ENCODE data around the gene TMEFF2. TPM values are rescaled to one million over a fixed set of nuclear protein-coding genes. Genes with fewer than 3 reads are reported as not detected.
A peak's percentile ranks its signal among the peaks of the same experiment; 100 is the strongest.

The TMEFF2 gene
- total RNA-seq, 8 experiments from 2014 or later = 0.35 to 15.8 (median 11.9) TPM

DNA sequence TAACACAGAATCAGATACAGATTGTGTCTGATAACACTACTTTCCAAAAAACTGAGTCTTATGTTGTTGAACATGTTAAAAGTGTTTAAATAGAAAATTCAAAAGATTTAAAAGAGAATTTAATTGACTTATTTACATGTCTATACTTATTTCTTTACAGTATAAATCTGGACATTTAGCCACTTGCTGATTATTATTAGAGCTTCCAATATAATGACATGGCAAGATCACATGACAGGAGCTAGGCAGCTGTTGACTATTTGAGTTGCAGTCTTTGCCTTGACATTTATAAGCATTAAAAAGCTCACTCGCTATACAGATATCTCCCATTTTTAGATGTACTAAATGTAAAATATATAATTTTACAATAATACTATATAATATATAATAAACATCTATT lies 6.4 kb upstream of the TMEFF2 start:
- WGBS, 10 experiments = 13 to 100% (median 100%) methylated on average over 1 of the region's 1 CpG
- no peak for ATAC-seq (replicated peaks in 6 of 8)
- Histone ChIP-seq H3K4me1 (replicated peaks in 1 of 2) (no peaks in the 10 kb centered on the region), H3K27ac (no peak overlapping the region), H3K4me3 (no peak overlapping the region)
- in situ Hi-C loops (cut with MboI; ENCODE audit: low pct_unique_long_range_greater_than_20kb in 2 of 9, low sequenced_read_pairs in 9 of 9, unreplicated experiment in 9 of 9) = no loop called here

DNA sequence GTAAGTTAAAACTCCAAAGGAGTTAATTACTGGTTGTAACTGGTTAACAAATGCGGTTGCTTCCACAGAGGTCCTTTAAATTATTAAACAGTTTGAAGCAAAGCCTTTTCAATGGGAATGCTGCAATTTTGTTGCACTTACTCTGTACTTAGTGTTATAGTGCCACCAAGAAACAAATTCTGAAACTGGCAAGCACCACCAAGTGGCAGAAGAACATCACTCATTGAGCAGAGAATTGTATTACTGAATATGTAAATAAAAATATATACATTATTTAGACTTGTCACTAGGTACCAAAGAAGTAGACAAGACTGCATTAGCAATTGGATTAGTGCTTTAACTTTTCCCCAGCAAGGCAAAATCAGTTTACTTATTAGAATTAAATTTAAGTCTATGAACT lies 2.6 kb upstream of the TMEFF2 start:
- H3K27ac ChIP-seq = no peak overlapping the region
- peak overlapping the region; percentile 40 to 69 (median 61) for H3K4me3 ChIP-seq
- ATAC-seq (replicated peaks in 6 of 8) = no peak
- in situ Hi-C loops (cut with MboI; ENCODE audit: low pct_unique_long_range_greater_than_20kb in 2 of 9, low sequenced_read_pairs in 9 of 9, unreplicated experiment in 9 of 9) = loop anchor here in 1 of 9 experiments (25.0 kb wide), 1 partner anchor 340 kb away; no protein-coding TSS in a partner anchor
- WGBS, 10 experiments = 13 to 100% (median 76%) methylated on average over 1 of the region's 1 CpG; no CpG with 5 or more reads in 2 of the 10 experiments
- peaks cover 0 to 5% of the 10 kb centered on the region in 2 donors for H3K4me1 ChIP-seq (replicated peaks in 1 of 2)

DNA sequence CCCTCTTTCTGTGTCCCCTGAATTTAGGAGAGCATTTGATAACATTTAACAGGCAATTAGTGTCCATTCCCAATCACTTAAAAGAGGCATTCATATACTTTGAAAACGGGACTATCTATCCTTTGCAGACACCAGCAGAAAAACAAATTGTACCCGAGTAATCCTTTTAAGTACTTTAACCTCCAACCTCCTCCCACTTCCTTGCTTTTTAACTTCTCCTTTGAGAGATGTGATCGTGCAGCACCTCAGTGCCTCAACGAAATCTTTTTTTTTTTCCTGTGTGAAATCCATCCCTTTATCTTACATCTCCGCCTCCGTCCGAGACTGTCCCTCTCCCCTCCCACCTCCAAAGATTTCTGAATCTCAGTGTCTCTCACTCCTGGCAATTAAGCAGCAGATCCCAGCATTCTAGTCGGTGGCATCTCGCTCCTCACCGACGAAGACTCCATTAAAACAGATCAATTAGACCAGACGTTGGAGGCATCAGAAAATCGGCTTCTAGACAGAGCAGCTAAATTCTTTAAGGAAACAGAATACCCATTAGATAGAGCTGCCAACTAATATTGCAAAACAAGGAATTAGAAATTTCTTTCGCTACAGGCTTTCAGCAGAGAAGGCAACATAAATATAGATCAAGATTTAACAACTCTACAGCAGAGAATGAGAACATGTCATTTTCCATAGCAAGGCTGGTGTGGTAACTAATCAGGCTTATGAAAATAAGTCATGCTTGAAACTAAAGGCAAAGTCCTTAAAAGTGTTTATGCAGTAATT lies 1.9 kb upstream of the TMEFF2 start:
- Histone ChIP-seq H3K4me3 (peak overlapping the region; percentile 40 to 69 (median 61)), H3K27ac (no peak overlapping the region), H3K4me1 (replicated peaks in 1 of 2) (peaks cover 0 to 5% of the 10 kb centered on the region in 2 donors)
- in situ Hi-C loops (cut with MboI; ENCODE audit: low pct_unique_long_range_greater_than_20kb in 2 of 9, low sequenced_read_pairs in 9 of 9, unreplicated experiment in 9 of 9) = loop anchor here in 1 of 9 experiments (25.0 kb wide), 1 partner anchor 341 kb away; no protein-coding TSS in a partner anchor
- 0 to 20% (median 10%) methylated on average over 4 to 13 of the region's 14 CpGs; no CpG with 5 or more reads in 1 of the 10 experiments for WGBS, 10 experiments
- ATAC-seq (replicated peaks in 6 of 8) = no peak

- Histone ChIP-seq H3K4me1 (replicated peaks in 1 of 2) (peaks cover 0 to 5% of the 10 kb centered on the region in 2 donors), H3K27ac (peak overlapping the region; percentile 58 to 72), H3K4me3 (peak overlapping the region; percentile 40 to 69 (median 61))
- in situ Hi-C loops (cut with MboI; ENCODE audit: low pct_unique_long_range_greater_than_20kb in 2 of 9, low sequenced_read_pairs in 9 of 9, unreplicated experiment in 9 of 9) = loop anchor here in 1 of 9 experiments (25.0 kb wide), 1 partner anchor 342 kb away; no protein-coding TSS in a partner anchor
- ATAC-seq (replicated peaks in 6 of 8) = peak; percentile 3 to 35 (median 28)
- 0 to 5% (median 0%) methylated on average over 2 to 21 of the region's 44 CpGs; no CpG with 5 or more reads in 1 of the 10 experiments for WGBS, 10 experiments
Measured at GRCh38 chr2:192195548-192196418, 1.1 kb upstream of the TMEFF2 start.

DNA sequence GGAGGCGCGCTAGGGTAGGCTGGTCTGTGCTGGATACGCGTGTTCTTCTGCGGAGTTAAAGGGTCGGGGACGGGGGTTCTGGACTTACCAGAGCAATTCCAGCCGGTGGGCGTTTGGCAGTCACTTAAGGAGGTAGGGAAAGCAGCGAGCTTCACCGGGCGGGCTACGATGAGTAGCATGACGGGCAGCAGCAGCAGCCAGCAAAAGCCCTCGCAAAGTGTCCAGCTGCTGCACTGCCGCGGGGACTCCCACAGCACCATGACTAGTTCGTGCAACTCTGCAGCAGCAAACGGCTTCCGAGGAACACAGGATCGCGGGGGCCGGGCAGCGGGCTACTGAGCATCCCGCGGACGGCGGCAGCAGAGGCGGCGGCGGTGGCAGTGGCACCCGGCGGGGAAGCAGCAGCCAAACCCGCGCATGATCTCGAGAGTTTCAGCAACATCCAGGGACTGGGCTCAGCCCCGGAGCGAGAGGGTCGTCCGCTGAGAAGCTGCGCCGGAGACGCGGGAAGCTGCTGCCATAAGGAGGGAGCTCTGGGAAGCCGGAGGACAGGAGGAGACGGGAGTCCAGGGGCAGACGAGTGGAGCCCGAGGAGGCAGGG lies 368 bp downstream of the TMEFF2 start:
- peak; percentile 18 to 41 (median 32) for ATAC-seq (replicated peaks in 6 of 8)
- no peak overlapping the region for H3K27ac ChIP-seq

DNA sequence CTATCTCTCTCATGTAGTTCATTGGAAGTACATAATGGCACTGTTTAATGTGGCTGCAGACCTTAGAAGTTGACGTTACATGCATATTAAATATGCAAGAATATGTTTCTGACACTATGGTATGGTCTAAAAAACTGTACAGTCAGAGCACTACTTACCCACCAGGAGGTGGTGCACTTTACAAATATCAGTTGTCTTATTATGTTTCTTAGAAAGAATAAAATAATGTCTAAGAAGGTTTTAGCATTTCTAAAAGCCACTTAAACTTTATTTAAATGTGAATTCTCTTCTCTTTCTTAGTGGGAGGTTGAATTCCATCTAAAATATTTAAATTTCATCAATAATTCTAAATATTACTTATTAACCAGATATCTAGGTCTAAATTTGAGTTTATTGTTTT lies 4.3 kb downstream of the TMEFF2 start:
- WGBS, 10 experiments = 0 to 100% (median 50%) methylated on average over 1 of the region's 1 CpG; no CpG with 5 or more reads in 1 of the 10 experiments
- H3K4me3 ChIP-seq = no peak overlapping the region
- no peak overlapping the region for H3K27ac ChIP-seq
- ATAC-seq (replicated peaks in 6 of 8) = no peak
- peaks cover 0 to 5% of the 10 kb centered on the region in 2 donors for H3K4me1 ChIP-seq (replicated peaks in 1 of 2)
- in situ Hi-C loops (cut with MboI; ENCODE audit: low pct_unique_long_range_greater_than_20kb in 2 of 9, low sequenced_read_pairs in 9 of 9, unreplicated experiment in 9 of 9) = loop anchor here in 1 of 9 experiments (25.0 kb wide), 1 partner anchor 347 kb away; no protein-coding TSS in a partner anchor

More for the DNA sequence above, 368 bp downstream of the TMEFF2 start:
- WGBS, 10 experiments = 0 to 13% (median 0%) methylated on average over 4 to 19 of the region's 48 CpGs; no CpG with 5 or more reads in 4 of the 10 experiments
- H3K4me1 ChIP-seq (replicated peaks in 1 of 2) = peaks cover 0 to 5% of the 10 kb centered on the region in 2 donors
- peak overlapping the region; percentile 40 to 69 (median 61) for H3K4me3 ChIP-seq
- in situ Hi-C loops (cut with MboI; ENCODE audit: low pct_unique_long_range_greater_than_20kb in 2 of 9, low sequenced_read_pairs in 9 of 9, unreplicated experiment in 9 of 9) = loop anchor here in 1 of 9 experiments (25.0 kb wide), 1 partner anchor 343 kb away; no protein-coding TSS in a partner anchor

GRCh38 chr2:192186806-192187205 lies 7.9 kb downstream of the TMEFF2 start:
- Histone ChIP-seq H3K4me1 (replicated peaks in 1 of 2) (no peaks in the 10 kb centered on the region), H3K4me3 (no peak overlapping the region), H3K27ac (no peak overlapping the region)
- in situ Hi-C loops (cut with MboI; ENCODE audit: low pct_unique_long_range_greater_than_20kb in 2 of 9, low sequenced_read_pairs in 9 of 9, unreplicated experiment in 9 of 9) = loop anchor here in 1 of 9 experiments (25.0 kb wide), 1 partner anchor 350 kb away; no protein-coding TSS in a partner anchor
- WGBS, 10 experiments = 53 to 100% (median 86%) methylated on average over 2 to 5 of the region's 5 CpGs
- ATAC-seq (replicated peaks in 6 of 8) = no peak

- H3K4me1 ChIP-seq (replicated peaks in 1 of 2) = no peaks in the 10 kb centered on the region
- ATAC-seq (replicated peaks in 6 of 8) = no peak
- H3K4me3 ChIP-seq = no peak overlapping the region
- in situ Hi-C loops (cut with MboI; ENCODE audit: low pct_unique_long_range_greater_than_20kb in 2 of 9, low sequenced_read_pairs in 9 of 9, unreplicated experiment in 9 of 9) = loop anchor here in 1 of 9 experiments (25.0 kb wide), 1 partner anchor 353 kb away; no protein-coding TSS in a partner anchor
- WGBS, 10 experiments = 63 to 100% (median 83%) methylated on average over 1 to 2 of the region's 2 CpGs; no CpG with 5 or more reads in 1 of the 10 experiments
- no peak overlapping the region for H3K27ac ChIP-seq
Measured at GRCh38 chr2:192184349-192184748, 10.4 kb downstream of the TMEFF2 start.

DNA sequence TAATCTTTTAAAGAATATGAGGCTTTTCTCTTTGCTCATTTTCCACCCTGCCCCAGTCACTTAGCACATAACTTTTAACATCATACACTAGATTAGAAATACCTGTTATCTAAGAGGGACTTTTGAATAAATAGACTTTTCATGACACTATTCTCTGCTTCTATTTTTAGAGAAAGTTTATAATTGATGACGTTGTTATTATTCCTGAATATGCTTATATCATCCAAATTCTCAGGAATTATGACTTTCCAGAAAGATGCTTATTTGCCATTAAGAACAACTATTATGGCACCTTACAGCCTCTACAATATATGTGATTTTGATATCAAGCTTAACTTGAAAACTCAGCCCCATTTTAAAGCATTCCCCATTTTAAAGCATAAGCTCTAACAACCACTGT lies 11.4 kb downstream of the TMEFF2 start:
- no peaks in the 10 kb centered on the region for H3K4me1 ChIP-seq (replicated peaks in 1 of 2)
- no peak for ATAC-seq (replicated peaks in 6 of 8)
- H3K27ac ChIP-seq = no peak overlapping the region
- in situ Hi-C loops (cut with MboI; ENCODE audit: low pct_unique_long_range_greater_than_20kb in 2 of 9, low sequenced_read_pairs in 9 of 9, unreplicated experiment in 9 of 9) = loop anchor here in 1 of 9 experiments (25.0 kb wide), 1 partner anchor 354 kb away; no protein-coding TSS in a partner anchor
- 25 to 100% (median 80%) methylated on average over 1 of the region's 1 CpG; no CpG with 5 or more reads in 1 of the 10 experiments for WGBS, 10 experiments
- H3K4me3 ChIP-seq = no peak overlapping the region

GRCh38 chr2:192166946-192167345 lies 27.8 kb downstream of the TMEFF2 start:
- Histone ChIP-seq H3K4me3 (no peak overlapping the region), H3K27ac (no peak overlapping the region), H3K4me1 (replicated peaks in 1 of 2) (peaks cover 0 to 3% of the 10 kb centered on the region in 2 donors)
- in situ Hi-C loops (cut with MboI; ENCODE audit: low pct_unique_long_range_greater_than_20kb in 2 of 9, low sequenced_read_pairs in 9 of 9, unreplicated experiment in 9 of 9) = loop anchor here in 7 of 9 experiments (25.0 kb wide), 3 partner anchors 130 to 605 kb away; no protein-coding TSS in a partner anchor
- ATAC-seq (replicated peaks in 6 of 8) = no peak
- 20 to 77% (median 69%) methylated on average over 1 to 2 of the region's 2 CpGs; no CpG with 5 or more reads in 2 of the 10 experiments for WGBS, 10 experiments

GRCh38 chr2:192165842-192166241 lies 28.9 kb downstream of the TMEFF2 start:
- 50 to 100% (median 88%) methylated on average over 1 to 4 of the region's 4 CpGs for WGBS, 10 experiments
- Histone ChIP-seq H3K4me3 (no peak overlapping the region), H3K27ac (no peak overlapping the region), H3K4me1 (replicated peaks in 1 of 2) (peaks cover 0 to 3% of the 10 kb centered on the region in 2 donors)
- in situ Hi-C loops (cut with MboI; ENCODE audit: low pct_unique_long_range_greater_than_20kb in 2 of 9, low sequenced_read_pairs in 9 of 9, unreplicated experiment in 9 of 9) = loop anchor here in 7 of 9 experiments (25.0 kb wide), 3 partner anchors 129 to 604 kb away; no protein-coding TSS in a partner anchor
- ATAC-seq (replicated peaks in 6 of 8) = no peak

Measured in motor neuron (in vitro differentiated cells).